HL-60 (cell line): ENCODE measurements around the gene CYP3A7.

Experiments
- CTCF ChIP-seq: IDR thresholded peaks from one replicate; pipeline ENCODE4 v1.5.1; 2011; ENCODE audit warnings: low read length, control low read depth, inconsistent platforms; ENCODE audit not compliant: insufficient read depth
- GABPA ChIP-seq: IDR thresholded peaks from 2 replicates; pipeline ENCODE4 v1.6.1; 2012; ENCODE audit warnings: low read depth
- POLR2AphosphoS5 ChIP-seq: IDR thresholded peaks from 2 replicates; pipeline ENCODE4 v1.6.1; 2012; ENCODE audit warnings: low read depth
- REST ChIP-seq: IDR thresholded peaks from 2 replicates; pipeline ENCODE4 v1.6.1; 2012; ENCODE audit warnings: low read depth; ENCODE audit not compliant: insufficient replicate concordance

- TF ChIP-seq POLR2AphosphoS5 (no peak), CTCF (no peak), GABPA (no peak), REST (no peak)
Observed at GRCh38 chr7:99707096-99707495, 27.9 kb downstream of the CYP3A7 start.
